Upper lobe of left lung (tissue), 4 donors: ENCODE data around the gene IP6K1.

Source experiments
- POLR2A ChIP-seq, 4 donors: fragments of 450-650 bp; IDR thresholded peaks; one replicate each; pipeline ENCODE4 v1.5.1; 2016 to 2017; ENCODE audit warnings: antibody characterized with exemption in 4 of 4, mild to moderate bottlenecking in 2 of 4
- POLR2AphosphoS5 ChIP-seq, 2 donors: sonication (generic); formaldehyde crosslinking; IDR thresholded peaks; one replicate each; pipeline ENCODE4 v1.5.1; 2017; ENCODE audit warnings: antibody characterized with exemption in 2 of 2
- TF ChIP-seq, protein P1 (sequence below), 6 experiments: fragments of 450-650 bp in 4 of 6; fragments of 200-600 bp in 2 of 6; sonication (generic) in 2 of 6; IDR thresholded peaks; one replicate each; pipeline ENCODE4 v1.5.1; 2016 to 2019; ENCODE audit warnings: antibody characterized with exemption in 6 of 6

- TF ChIP-seq, protein P1, sequence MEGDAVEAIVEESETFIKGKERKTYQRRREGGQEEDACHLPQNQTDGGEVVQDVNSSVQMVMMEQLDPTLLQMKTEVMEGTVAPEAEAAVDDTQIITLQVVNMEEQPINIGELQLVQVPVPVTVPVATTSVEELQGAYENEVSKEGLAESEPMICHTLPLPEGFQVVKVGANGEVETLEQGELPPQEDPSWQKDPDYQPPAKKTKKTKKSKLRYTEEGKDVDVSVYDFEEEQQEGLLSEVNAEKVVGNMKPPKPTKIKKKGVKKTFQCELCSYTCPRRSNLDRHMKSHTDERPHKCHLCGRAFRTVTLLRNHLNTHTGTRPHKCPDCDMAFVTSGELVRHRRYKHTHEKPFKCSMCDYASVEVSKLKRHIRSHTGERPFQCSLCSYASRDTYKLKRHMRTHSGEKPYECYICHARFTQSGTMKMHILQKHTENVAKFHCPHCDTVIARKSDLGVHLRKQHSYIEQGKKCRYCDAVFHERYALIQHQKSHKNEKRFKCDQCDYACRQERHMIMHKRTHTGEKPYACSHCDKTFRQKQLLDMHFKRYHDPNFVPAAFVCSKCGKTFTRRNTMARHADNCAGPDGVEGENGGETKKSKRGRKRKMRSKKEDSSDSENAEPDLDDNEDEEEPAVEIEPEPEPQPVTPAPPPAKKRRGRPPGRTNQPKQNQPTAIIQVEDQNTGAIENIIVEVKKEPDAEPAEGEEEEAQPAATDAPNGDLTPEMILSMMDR (IDR thresholded peaks at IDR 0.05) = no peak
- TF ChIP-seq POLR2A (IDR thresholded peaks at IDR 0.05) (no peak), POLR2AphosphoS5 (IDR thresholded peaks at IDR 0.05) (no peak)
Observed at GRCh38 chr3:49725906-49726681, 60.2 kb downstream of the IP6K1 start.
